A673 (cell line): ENCODE measurements around the gene HSD17B2.

Source experiments
- EZH2 ChIP-seq: fragments of 200-600 bp; sonication (generic); IDR thresholded peaks from 2 replicates; pipeline ENCODE4 v1.6.1; 2017; ENCODE audit warnings: borderline replicate concordance, low read depth, mild to moderate bottlenecking, mixed read lengths, antibody characterized with exemption, low read length; ENCODE audit not compliant: poor library complexity, severe bottlenecking
- TF ChIP-seq, protein P1 (sequence below): fragments of 300-800, 200-600 bp; sonication (generic); conservative IDR thresholded peaks from 2 replicates; pipeline ENCODE4 v1.5.1; 2017; ENCODE audit warnings: low read depth, mild to moderate bottlenecking, antibody characterized with exemption, low read length, moderate library complexity, mixed read lengths

- TF ChIP-seq, protein P1, sequence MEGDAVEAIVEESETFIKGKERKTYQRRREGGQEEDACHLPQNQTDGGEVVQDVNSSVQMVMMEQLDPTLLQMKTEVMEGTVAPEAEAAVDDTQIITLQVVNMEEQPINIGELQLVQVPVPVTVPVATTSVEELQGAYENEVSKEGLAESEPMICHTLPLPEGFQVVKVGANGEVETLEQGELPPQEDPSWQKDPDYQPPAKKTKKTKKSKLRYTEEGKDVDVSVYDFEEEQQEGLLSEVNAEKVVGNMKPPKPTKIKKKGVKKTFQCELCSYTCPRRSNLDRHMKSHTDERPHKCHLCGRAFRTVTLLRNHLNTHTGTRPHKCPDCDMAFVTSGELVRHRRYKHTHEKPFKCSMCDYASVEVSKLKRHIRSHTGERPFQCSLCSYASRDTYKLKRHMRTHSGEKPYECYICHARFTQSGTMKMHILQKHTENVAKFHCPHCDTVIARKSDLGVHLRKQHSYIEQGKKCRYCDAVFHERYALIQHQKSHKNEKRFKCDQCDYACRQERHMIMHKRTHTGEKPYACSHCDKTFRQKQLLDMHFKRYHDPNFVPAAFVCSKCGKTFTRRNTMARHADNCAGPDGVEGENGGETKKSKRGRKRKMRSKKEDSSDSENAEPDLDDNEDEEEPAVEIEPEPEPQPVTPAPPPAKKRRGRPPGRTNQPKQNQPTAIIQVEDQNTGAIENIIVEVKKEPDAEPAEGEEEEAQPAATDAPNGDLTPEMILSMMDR = no peak
- no peak for TF ChIP-seq EZH2
Measured at GRCh38 chr16:82108100-82108499, 73.0 kb downstream of the HSD17B2 start.
